ENCODE data around the gene NFATC1.

- TF ChIP-seq CTCF (conservative IDR thresholded peaks at IDR 0.05) (no peak), ZFX (IDR thresholded peaks at IDR 0.05) (no peak)
Measured at GRCh38 chr18:79365701-79366100, 30.0 kb upstream of the NFATC1 start.

All from C4-2B (cell line).